Pancreas (tissue), 10 donors: ENCODE results near the gene POGLUT3. TPM values are rescaled to one million over a fixed set of nuclear protein-coding genes. Genes with fewer than 3 reads are reported as not detected.
A peak's percentile ranks its signal among the peaks of the same experiment; 100 is the strongest.

Experiments used
- ATAC-seq, 4 donors: fragments of 200-7000 bp; cut with Tn5 transposase; one replicate each; pipeline versions ENCODE4 v1.8.0 to v1.9.1; 2020; ENCODE audit warnings: mild to moderate bottlenecking in 4 of 4, moderate library complexity in 4 of 4
- DNase-seq, 6 donors: peaks; one replicate each; pipeline ENCODE4 v3.0.0-alpha.2; 2020
- FAIRE-seq: peaks from 2 replicates; lab custom pipeline; 2012; peaks lifted over from hg19 to GRCh38; lab: Jason Lieb, UNC
- H3K27ac ChIP-seq, 4 donors: fragments of 200-600 bp; sonication (generic); 1 replicate in 3 of 4; 2 replicates in 1 of 4; pipeline versions ENCODE4 v1.5.0 to v1.8.0; 2020
- H3K27me3 ChIP-seq, 4 donors: fragments of 200-600 bp; one replicate each; pipeline ENCODE4 v1.8.0; 2021
- H3K36me3 ChIP-seq, 3 donors: fragments of 200-600 bp; sonication (generic) in 1 of 3; one replicate each; pipeline versions ENCODE4 v1.5.0 to v1.8.0; 2020 to 2021
- H3K4me1 ChIP-seq, 3 donors: fragments of 200-600 bp; one replicate each; pipeline ENCODE4 v1.8.0; 2021
- H3K4me3 ChIP-seq, 4 donors: fragments of 200-600 bp; sonication (generic) in 2 of 4; one replicate each; pipeline versions ENCODE4 v1.5.0 to v1.8.0; 2020 to 2021
- H3K9me3 ChIP-seq, 4 donors: fragments of 200-600 bp; one replicate each; pipeline ENCODE4 v1.8.0; 2021
- CTCF ChIP-seq, 4 donors: fragments of 200-600 bp; sonication (generic) in 3 of 4; IDR thresholded peaks; one replicate each; pipeline versions ENCODE4 v1.5.0 to v1.8.0; 2021; ENCODE audit warnings: antibody characterized with exemption in 4 of 4
- WGBS, 2 donors: extraction: QIAGEN DNeasy Blood & Tissue Kit; methylation state at CpG; one replicate each; pipeline ENCODE4 v1.1.7; 2013; 5-methylcytosine and 5-hydroxymethylcytosine counted together
- intact Hi-C, 3 donors: fragments of 100-400 bp; cut with DNase I; formaldehyde crosslinking; loops; one replicate each; pipeline versions ENCODE4 v1.11.1 to v1.14.2; 2022
- polyA plus RNA-seq, 2 donors: library from polyadenylated mRNA; stranded (reverse); fragments of 200-250 nt; gene quantifications; one replicate each; pipeline ENCODE4 v1.2.3, GENCODE V29; 2013
- total RNA-seq, 6 donors: library from RNA; stranded (reverse); fragmentation: NEBNext Ultra II Directional in 4 of 6; extraction: Animal tissue kit (Norgen Biotek cat#: 25700) in 4 of 6; gene quantifications; one replicate each; pipeline versions ENCODE4 v1.2.1 to v1.2.4, GENCODE V29; 2021 to 2023
- donor health status: healthy with polysubstance abuse.
- donor health status: DM: no; HTN: no; CAD: no; lungs with moderate emphysema.
- donor health status: DM: no; HTN: no; CAD: no.
- donor health status: control.
- donor health status: control.
- donor health status: Bipolar disorder and iron deficiency.
- donor health status: DM: yes; HTN: yes; CAD: no.
- donor health status: DM: no; HTN: no; CAD: no.
- donor health status: DM: no; HTN: no; CAD: no.
- donor health status: DM: yes; HTN: yes; CAD: no.

The POGLUT3 gene
- total and polyA plus RNA-seq, 8 donors = 3.8 to 12.1 (median 7.5) TPM

GRCh38 chr11:108498816-108499408 lies 728 bp upstream of the POGLUT3 start:
- Histone ChIP-seq H3K27me3 (no peaks in the 10 kb centered on the region), H3K9me3 (no peaks in the 10 kb centered on the region), H3K27ac (peak overlapping the region; percentile 85 to 97 (median 94)), H3K4me1 (peaks cover 8 to 11% (median 10%) of the 10 kb centered on the region in 3 donors), H3K4me3 (peak overlapping the region; percentile 63 to 80 (median 74)), H3K36me3 (no peaks in the 10 kb centered on the region)
- FAIRE-seq = no peak
- peak in 2 of 6 donors; percentile 12 to 21 for DNase-seq
- intact Hi-C loops = no loop called here
- ATAC-seq = no peak
- TF ChIP-seq CTCF (IDR thresholded peaks at IDR 0.05) = no peak
- 63 to 67% methylated on average over 29 of the region's 29 CpGs for WGBS, 2 donors

GRCh38 chr11:108497317-108498045 lies 703 bp downstream of the POGLUT3 start:
- Histone ChIP-seq H3K27me3 (no peaks in the 10 kb centered on the region), H3K4me1 (peaks cover 8 to 11% (median 10%) of the 10 kb centered on the region in 3 donors), H3K9me3 (no peaks in the 10 kb centered on the region), H3K27ac (peak overlapping the region; percentile 85 to 97 (median 94)), H3K36me3 (no peaks in the 10 kb centered on the region), H3K4me3 (peak overlapping the region; percentile 63 to 80 (median 74))
- peak; percentile 77 to 90 (median 80) for DNase-seq
- FAIRE-seq = peak; percentile 93
- intact Hi-C loops = no loop called here
- ATAC-seq = peak; percentile 90 to 96 (median 92)
- WGBS, 2 donors = 1% methylated on average over 30 of the region's 30 CpGs
- TF ChIP-seq CTCF (IDR thresholded peaks at IDR 0.05) = no peak

GRCh38 chr11:108496643-108497256 lies 1.4 kb downstream of the POGLUT3 start:
- no peaks in the 10 kb centered on the region for H3K9me3 ChIP-seq
- DNase-seq (no peak), ATAC-seq (peak in 1 of 4 donors; percentile 4), FAIRE-seq (no peak)
- H3K4me1 ChIP-seq = peaks cover 8 to 11% (median 10%) of the 10 kb centered on the region in 3 donors
- WGBS, 2 donors = 53 to 78% methylated on average over 7 of the region's 7 CpGs
- TF ChIP-seq CTCF (IDR thresholded peaks at IDR 0.05) = no peak
- no peaks in the 10 kb centered on the region for H3K27me3 ChIP-seq
- H3K36me3 ChIP-seq = no peaks in the 10 kb centered on the region
- H3K4me3 ChIP-seq = peak overlapping the region in 2 of 4 donors; percentile 73 to 80
- intact Hi-C loops = no loop called here
- H3K27ac ChIP-seq = peak overlapping the region; percentile 85 to 97 (median 94)

- H3K4me3 ChIP-seq = no peak overlapping the region
- ATAC-seq (no peak), DNase-seq (no peak), FAIRE-seq (no peak)
- no peaks in the 10 kb centered on the region for H3K9me3 ChIP-seq
- WGBS, 2 donors = 80 to 85% methylated on average over 3 of the region's 3 CpGs
- no peak for TF ChIP-seq CTCF (IDR thresholded peaks at IDR 0.05)
- H3K36me3 ChIP-seq = peaks cover 0 to 3% (median 0%) of the 10 kb centered on the region in 3 donors
- H3K27me3 ChIP-seq = no peaks in the 10 kb centered on the region
- intact Hi-C loops = no loop called here
- H3K27ac ChIP-seq = no peak overlapping the region
- H3K4me1 ChIP-seq = peaks cover 8 to 11% (median 10%) of the 10 kb centered on the region in 3 donors
Observed at GRCh38 chr11:108495326-108495725, 2.9 kb downstream of the POGLUT3 start.
